ENCODE data around the gene AAMP. TPM values are rescaled to one million over a fixed set of nuclear protein-coding genes. Genes with fewer than 3 reads are reported as not detected.

The AAMP gene
- total and polyA plus RNA-seq, 2 experiments from 2014 or later, result 90.8 to 203 TPM

GRCh38 chr2:218300141-218300540 lies 30.2 kb upstream of the AAMP start:
- Histone ChIP-seq H3K36me3 (ENCODE audit: insufficient read depth) (no peaks in the 10 kb centered on the region), H3K79me2 (replicated peaks; ENCODE audit: insufficient read depth) (no peaks in the 10 kb centered on the region)
- no peak for ATAC-seq

DNA sequence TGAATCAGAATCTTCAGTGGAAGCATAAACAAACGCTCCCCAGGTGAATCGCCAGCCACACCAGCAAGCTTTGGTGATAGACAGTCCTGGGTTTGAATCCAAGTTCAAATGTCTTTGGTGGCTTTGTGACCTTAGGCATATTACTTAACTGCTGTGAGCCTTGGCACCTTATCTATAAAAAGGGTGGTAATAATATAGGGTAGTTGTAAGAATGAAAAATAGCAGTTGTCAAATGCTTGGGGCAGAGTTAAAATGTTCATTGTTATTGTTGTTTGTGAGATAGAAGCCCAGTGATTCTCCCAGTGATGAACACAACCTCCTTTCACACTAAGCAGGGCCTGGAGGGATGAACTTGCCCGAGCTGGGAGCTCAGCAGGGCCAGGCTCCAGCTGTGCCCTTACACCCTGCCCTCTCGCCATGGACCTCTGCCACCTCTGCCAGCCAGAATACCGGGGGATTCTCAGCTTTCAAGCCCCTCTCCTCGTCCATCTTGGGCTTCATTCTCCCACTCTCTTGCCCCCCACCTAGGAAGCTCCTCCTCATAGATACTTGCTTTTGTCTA lies 28.5 kb upstream of the AAMP start:
- H3K27me3 ChIP-seq (ENCODE audit: insufficient read depth), result no peaks in the 10 kb centered on the region
- no peak for DNase-seq (ENCODE audit: low spot score)
- H3K4me1 ChIP-seq (ENCODE audit: insufficient read depth), result peaks cover 12% of the 10 kb centered on the region
- H3K79me2 ChIP-seq (replicated peaks; ENCODE audit: insufficient read depth), result no peaks in the 10 kb centered on the region
- no peaks in the 10 kb centered on the region; the same call in 2 of the 3 replicates for H3K9me3 Mint-ChIP-seq
- ATAC-seq, result no peak
- peaks cover 11% of the 10 kb centered on the region for H3K27me3 Mint-ChIP-seq (ENCODE audit: insufficient read depth, low read depth, poor library complexity)
- H3K36me3 Mint-ChIP-seq (ENCODE audit: low read depth), result no peaks in the 10 kb centered on the region
- peaks cover 22% of the 10 kb centered on the region for H3K4me1 Mint-ChIP-seq
- no peaks in the 10 kb centered on the region for H4K20me1 ChIP-seq (replicated peaks; ENCODE audit: insufficient read depth)
- no peaks in the 10 kb centered on the region for H3K9me2 ChIP-seq (ENCODE audit: insufficient read depth)
- no peak overlapping the region for H3K27ac ChIP-seq (ENCODE audit: low read depth)
- H2AFZ ChIP-seq, result no peak overlapping the region
- no peak overlapping the region for H3K4me2 ChIP-seq
- H3F3A ChIP-seq (replicated peaks; ENCODE audit: low read depth), result no peaks in the 10 kb centered on the region
- no peak overlapping the region for H3K4me3 Mint-ChIP-seq
- H3K27ac Mint-ChIP-seq, result no peak overlapping the region
- H3K36me3 ChIP-seq (ENCODE audit: insufficient read depth), result no peaks in the 10 kb centered on the region
- no peak overlapping the region for H3K4me3 ChIP-seq
- TF ChIP-seq REST (IDR thresholded peaks at IDR 0.05; ENCODE audit: unreplicated experiment), result no peak
- TF ChIP-seq STAT1 (IDR thresholded peaks at IDR 0.05; ENCODE audit: unreplicated experiment), result no peak
- TF ChIP-seq EZH2 (IDR thresholded peaks at IDR 0.05; ENCODE audit: low read depth, unreplicated experiment), result no peak
- TF ChIP-seq ZNF331 (CRISPR knock-in tag; IDR thresholded peaks at IDR 0.05; ENCODE audit: low read depth), result no peak
- no peak for TF ChIP-seq POLR2AphosphoS5 (IDR thresholded peaks at IDR 0.05; ENCODE audit: low read depth)
- no peak for TF ChIP-seq NANOG (IDR thresholded peaks at IDR 0.05; ENCODE audit: borderline replicate concordance)
- TF ChIP-seq ETS1 (IDR thresholded peaks at IDR 0.05), result no peak
- TF ChIP-seq CREB1 (CRISPR knock-in tag; IDR thresholded peaks at IDR 0.05; ENCODE audit: low read depth), result no peak
- TF ChIP-seq ZNF114 (CRISPR knock-in tag; IDR thresholded peaks at IDR 0.05), result no peak
- TF ChIP-seq ZNF462 (CRISPR knock-in tag; IDR thresholded peaks at IDR 0.05), result no peak

More at GRCh38 chr2:218300141-218300540, 30.2 kb upstream of the AAMP start:
- no peak for DNase-seq (ENCODE audit: low spot score)
- Mint-ChIP-seq H3K36me3 (ENCODE audit: low read depth) (no peaks in the 10 kb centered on the region), H3K27ac (no peak overlapping the region), H3K4me3 (no peak overlapping the region), H3K9me3 (no peaks in the 10 kb centered on the region; the same call in 2 of the 3 replicates), H3K4me1 (peaks cover 6% of the 10 kb centered on the region), H3K27me3 (ENCODE audit: insufficient read depth, low read depth, poor library complexity) (peaks cover 9% of the 10 kb centered on the region)
- no peaks in the 10 kb centered on the region for H3K27me3 ChIP-seq (ENCODE audit: insufficient read depth)
- no peak for TF ChIP-seq EZH2 (IDR thresholded peaks at IDR 0.05; ENCODE audit: low read depth, unreplicated experiment)
- no peak for TF ChIP-seq POLR2AphosphoS5 (IDR thresholded peaks at IDR 0.05; ENCODE audit: low read depth)
- no peak overlapping the region for H3K4me3 ChIP-seq
- no peak overlapping the region for H2AFZ ChIP-seq
- no peak overlapping the region for H3K27ac ChIP-seq (ENCODE audit: low read depth)
- H4K20me1 ChIP-seq (replicated peaks; ENCODE audit: insufficient read depth), result no peaks in the 10 kb centered on the region
- H3K9me2 ChIP-seq (ENCODE audit: insufficient read depth), result no peaks in the 10 kb centered on the region
- H3K4me2 ChIP-seq, result no peak overlapping the region
- peaks cover 3% of the 10 kb centered on the region for H3K4me1 ChIP-seq (ENCODE audit: insufficient read depth)
- H3F3A ChIP-seq (replicated peaks; ENCODE audit: low read depth), result no peaks in the 10 kb centered on the region

All from GM23338 (cell line).